GM23338 (cell line): ENCODE results near the gene SUN2. TPM values are rescaled to one million over a fixed set of nuclear protein-coding genes. Genes with fewer than 3 reads are reported as not detected.

Experiments
- CREB1 ChIP-seq: fragments of 250-450 bp; sonication (Bioruptor Pico); IDR thresholded peaks from 2 replicates; pipeline ENCODE4 v1.5.0; 2020; ENCODE audit warnings: low read depth, mild to moderate bottlenecking, moderate library complexity
- EZH2 ChIP-seq: fragments of 200-600 bp; sonication (generic); IDR thresholded peaks from one replicate; pipeline ENCODE4 v1.8.0; 2017; ENCODE audit warnings: antibody characterized with exemption, mild to moderate bottlenecking, low read depth; ENCODE audit not compliant: unreplicated experiment
- JUNB ChIP-seq: IDR thresholded peaks from one replicate; pipeline ENCODE4 v1.6.1; 2016; ENCODE audit warnings: antibody characterized with exemption; ENCODE audit not compliant: unreplicated experiment
- POLR2AphosphoS5 ChIP-seq: IDR thresholded peaks from 2 replicates; pipeline ENCODE4 v1.6.1; 2016; ENCODE audit warnings: antibody characterized with exemption, low read depth
- STAT1 ChIP-seq: IDR thresholded peaks from one replicate; pipeline ENCODE4 v1.6.1; 2016; ENCODE audit warnings: antibody characterized with exemption; ENCODE audit not compliant: unreplicated experiment
- ZNF114 ChIP-seq: fragments of 250-450 bp; sonication (Bioruptor Pico); IDR thresholded peaks from 2 replicates; pipeline ENCODE4 v1.5.0; 2020; ENCODE audit warnings: mild to moderate bottlenecking, moderate library complexity
- ZNF331 ChIP-seq: fragments of 250-450 bp; sonication (Bioruptor Pico); IDR thresholded peaks from 2 replicates; pipeline ENCODE4 v1.5.0; 2020; ENCODE audit warnings: low read depth, mild to moderate bottlenecking, moderate library complexity
- polyA plus RNA-seq: library from polyadenylated mRNA; unstranded; fragments of >200 nt; fragmentation: Nextera tagmentation; extraction: Ambion mirVana; gene quantifications from 2 replicates; pipeline ENCODE4 v1.2.1, GENCODE V29; 2016
- total RNA-seq: library from RNA; depleted of rRNA; stranded (reverse); fragments of >200 nt; shearing (Covaris generic); gene quantifications from 2 replicates; pipeline ENCODE4 v1.2.3, GENCODE V29; 2014
- TF ChIP-seq, protein P1 (sequence below): fragments of 250-450 bp; sonication (Bioruptor Pico); IDR thresholded peaks from 2 replicates; pipeline ENCODE4 v1.5.0; 2020; ENCODE audit warnings: mild to moderate bottlenecking, moderate library complexity
- TF ChIP-seq, protein P2 (sequence below): IDR thresholded peaks from one replicate; pipeline ENCODE4 v1.6.1; 2018; ENCODE audit warnings: antibody characterized with exemption; ENCODE audit not compliant: unreplicated experiment

Gene SUN2
- total and polyA plus RNA-seq, 2 experiments from 2014 or later: 7.2 to 17.6 TPM

DNA sequence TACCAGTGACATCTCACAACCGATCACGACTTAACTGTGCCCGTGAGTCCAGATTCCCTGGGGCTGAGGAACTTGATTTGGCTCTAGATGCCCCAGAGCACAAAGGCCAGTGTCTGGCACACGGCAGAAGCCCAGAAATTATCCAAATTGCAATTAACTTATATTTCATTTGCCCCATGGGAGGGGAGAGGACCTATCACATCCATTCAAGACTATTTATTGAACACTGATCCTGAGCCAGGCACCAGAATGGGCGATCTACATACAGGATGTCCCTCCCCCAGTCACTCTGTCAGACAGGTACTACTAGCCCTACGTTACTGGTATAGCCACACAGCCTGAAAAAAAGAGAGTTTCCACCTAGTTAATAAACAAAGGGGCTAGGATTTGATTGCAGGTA lies 33.0 kb upstream of the SUN2 start (continued):
- TF ChIP-seq, protein P1, sequence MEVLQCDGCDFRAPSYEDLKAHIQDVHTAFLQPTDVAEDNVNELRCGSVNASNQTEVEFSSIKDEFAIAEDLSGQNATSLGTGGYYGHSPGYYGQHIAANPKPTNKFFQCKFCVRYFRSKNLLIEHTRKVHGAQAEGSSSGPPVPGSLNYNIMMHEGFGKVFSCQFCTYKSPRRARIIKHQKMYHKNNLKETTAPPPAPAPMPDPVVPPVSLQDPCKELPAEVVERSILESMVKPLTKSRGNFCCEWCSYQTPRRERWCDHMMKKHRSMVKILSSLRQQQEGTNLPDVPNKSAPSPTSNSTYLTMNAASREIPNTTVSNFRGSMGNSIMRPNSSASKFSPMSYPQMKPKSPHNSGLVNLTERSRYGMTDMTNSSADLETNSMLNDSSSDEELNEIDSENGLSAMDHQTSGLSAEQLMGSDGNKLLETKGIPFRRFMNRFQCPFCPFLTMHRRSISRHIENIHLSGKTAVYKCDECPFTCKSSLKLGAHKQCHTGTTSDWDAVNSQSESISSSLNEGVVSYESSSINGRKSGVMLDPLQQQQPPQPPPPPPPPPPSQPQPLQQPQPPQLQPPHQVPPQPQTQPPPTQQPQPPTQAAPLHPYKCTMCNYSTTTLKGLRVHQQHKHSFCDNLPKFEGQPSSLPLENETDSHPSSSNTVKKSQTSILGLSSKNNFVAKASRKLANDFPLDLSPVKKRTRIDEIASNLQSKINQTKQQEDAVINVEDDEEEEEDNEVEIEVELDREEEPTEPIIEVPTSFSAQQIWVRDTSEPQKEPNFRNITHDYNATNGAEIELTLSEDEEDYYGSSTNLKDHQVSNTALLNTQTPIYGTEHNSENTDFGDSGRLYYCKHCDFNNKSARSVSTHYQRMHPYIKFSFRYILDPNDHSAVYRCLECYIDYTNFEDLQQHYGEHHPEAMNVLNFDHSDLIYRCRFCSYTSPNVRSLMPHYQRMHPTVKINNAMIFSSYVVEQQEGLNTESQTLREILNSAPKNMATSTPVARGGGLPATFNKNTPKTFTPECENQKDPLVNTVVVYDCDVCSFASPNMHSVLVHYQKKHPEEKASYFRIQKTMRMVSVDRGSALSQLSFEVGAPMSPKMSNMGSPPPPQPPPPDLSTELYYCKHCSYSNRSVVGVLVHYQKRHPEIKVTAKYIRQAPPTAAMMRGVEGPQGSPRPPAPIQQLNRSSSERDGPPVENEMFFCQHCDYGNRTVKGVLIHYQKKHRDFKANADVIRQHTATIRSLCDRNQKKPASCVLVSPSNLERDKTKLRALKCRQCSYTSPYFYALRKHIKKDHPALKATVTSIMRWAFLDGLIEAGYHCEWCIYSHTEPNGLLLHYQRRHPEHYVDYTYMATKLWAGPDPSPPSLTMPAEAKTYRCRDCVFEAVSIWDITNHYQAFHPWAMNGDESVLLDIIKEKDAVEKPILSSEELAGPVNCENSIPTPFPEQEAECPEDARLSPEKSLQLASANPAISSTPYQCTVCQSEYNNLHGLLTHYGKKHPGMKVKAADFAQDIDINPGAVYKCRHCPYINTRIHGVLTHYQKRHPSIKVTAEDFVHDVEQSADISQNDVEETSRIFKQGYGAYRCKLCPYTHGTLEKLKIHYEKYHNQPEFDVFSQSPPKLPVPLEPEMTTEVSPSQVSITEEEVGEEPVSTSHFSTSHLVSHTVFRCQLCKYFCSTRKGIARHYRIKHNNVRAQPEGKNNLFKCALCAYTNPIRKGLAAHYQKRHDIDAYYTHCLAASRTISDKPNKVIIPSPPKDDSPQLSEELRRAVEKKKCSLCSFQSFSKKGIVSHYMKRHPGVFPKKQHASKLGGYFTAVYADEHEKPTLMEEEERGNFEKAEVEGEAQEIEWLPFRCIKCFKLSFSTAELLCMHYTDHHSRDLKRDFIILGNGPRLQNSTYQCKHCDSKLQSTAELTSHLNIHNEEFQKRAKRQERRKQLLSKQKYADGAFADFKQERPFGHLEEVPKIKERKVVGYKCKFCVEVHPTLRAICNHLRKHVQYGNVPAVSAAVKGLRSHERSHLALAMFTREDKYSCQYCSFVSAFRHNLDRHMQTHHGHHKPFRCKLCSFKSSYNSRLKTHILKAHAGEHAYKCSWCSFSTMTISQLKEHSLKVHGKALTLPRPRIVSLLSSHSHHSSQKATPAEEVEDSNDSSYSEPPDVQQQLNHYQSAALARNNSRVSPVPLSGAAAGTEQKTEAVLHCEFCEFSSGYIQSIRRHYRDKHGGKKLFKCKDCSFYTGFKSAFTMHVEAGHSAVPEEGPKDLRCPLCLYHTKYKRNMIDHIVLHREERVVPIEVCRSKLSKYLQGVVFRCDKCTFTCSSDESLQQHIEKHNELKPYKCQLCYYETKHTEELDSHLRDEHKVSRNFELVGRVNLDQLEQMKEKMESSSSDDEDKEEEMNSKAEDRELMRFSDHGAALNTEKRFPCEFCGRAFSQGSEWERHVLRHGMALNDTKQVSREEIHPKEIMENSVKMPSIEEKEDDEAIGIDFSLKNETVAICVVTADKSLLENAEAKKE (CRISPR knock-in tag): no peak
- TF ChIP-seq CREB1 (no peak), POLR2AphosphoS5 (no peak), ZNF331 (CRISPR knock-in tag) (no peak), ZNF114 (CRISPR knock-in tag) (no peak), JUNB (no peak), STAT1 (no peak), EZH2 (no peak)
- TF ChIP-seq, protein P2, sequence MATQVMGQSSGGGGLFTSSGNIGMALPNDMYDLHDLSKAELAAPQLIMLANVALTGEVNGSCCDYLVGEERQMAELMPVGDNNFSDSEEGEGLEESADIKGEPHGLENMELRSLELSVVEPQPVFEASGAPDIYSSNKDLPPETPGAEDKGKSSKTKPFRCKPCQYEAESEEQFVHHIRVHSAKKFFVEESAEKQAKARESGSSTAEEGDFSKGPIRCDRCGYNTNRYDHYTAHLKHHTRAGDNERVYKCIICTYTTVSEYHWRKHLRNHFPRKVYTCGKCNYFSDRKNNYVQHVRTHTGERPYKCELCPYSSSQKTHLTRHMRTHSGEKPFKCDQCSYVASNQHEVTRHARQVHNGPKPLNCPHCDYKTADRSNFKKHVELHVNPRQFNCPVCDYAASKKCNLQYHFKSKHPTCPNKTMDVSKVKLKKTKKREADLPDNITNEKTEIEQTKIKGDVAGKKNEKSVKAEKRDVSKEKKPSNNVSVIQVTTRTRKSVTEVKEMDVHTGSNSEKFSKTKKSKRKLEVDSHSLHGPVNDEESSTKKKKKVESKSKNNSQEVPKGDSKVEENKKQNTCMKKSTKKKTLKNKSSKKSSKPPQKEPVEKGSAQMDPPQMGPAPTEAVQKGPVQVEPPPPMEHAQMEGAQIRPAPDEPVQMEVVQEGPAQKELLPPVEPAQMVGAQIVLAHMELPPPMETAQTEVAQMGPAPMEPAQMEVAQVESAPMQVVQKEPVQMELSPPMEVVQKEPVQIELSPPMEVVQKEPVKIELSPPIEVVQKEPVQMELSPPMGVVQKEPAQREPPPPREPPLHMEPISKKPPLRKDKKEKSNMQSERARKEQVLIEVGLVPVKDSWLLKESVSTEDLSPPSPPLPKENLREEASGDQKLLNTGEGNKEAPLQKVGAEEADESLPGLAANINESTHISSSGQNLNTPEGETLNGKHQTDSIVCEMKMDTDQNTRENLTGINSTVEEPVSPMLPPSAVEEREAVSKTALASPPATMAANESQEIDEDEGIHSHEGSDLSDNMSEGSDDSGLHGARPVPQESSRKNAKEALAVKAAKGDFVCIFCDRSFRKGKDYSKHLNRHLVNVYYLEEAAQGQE: no peak
